GM12874 (cell line): ENCODE results near the gene UBE2E1.

Source experiments
- TF ChIP-seq, protein P1 (sequence below): IDR thresholded peaks from 2 replicates; pipeline ENCODE4 v1.5.1; 2011; ENCODE audit warnings: low read depth, mild to moderate bottlenecking, control low read depth, low read length, moderate library complexity; ENCODE audit not compliant: insufficient read depth

The UBE2E1 gene

DNA sequence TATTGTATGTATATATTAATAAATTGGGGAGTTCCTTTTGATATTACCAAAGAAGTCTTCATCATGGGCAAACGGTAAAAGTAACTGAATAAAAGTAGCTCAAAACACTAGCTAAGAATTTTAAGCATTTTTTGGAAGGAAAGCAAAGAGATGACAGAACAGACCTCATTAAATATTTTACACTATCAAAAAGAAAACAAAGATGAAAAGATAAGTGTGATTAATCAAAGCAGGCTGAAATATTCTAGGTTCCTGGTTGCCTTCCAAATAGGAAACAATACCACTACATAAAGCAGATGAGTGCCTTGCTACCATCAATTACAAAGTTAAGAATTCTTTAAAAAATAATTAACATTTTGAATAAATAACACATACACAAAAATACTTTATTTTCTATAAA, 107.4 kb downstream of the UBE2E1 start:
- TF ChIP-seq, protein P1, sequence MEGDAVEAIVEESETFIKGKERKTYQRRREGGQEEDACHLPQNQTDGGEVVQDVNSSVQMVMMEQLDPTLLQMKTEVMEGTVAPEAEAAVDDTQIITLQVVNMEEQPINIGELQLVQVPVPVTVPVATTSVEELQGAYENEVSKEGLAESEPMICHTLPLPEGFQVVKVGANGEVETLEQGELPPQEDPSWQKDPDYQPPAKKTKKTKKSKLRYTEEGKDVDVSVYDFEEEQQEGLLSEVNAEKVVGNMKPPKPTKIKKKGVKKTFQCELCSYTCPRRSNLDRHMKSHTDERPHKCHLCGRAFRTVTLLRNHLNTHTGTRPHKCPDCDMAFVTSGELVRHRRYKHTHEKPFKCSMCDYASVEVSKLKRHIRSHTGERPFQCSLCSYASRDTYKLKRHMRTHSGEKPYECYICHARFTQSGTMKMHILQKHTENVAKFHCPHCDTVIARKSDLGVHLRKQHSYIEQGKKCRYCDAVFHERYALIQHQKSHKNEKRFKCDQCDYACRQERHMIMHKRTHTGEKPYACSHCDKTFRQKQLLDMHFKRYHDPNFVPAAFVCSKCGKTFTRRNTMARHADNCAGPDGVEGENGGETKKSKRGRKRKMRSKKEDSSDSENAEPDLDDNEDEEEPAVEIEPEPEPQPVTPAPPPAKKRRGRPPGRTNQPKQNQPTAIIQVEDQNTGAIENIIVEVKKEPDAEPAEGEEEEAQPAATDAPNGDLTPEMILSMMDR = no peak

DNA sequence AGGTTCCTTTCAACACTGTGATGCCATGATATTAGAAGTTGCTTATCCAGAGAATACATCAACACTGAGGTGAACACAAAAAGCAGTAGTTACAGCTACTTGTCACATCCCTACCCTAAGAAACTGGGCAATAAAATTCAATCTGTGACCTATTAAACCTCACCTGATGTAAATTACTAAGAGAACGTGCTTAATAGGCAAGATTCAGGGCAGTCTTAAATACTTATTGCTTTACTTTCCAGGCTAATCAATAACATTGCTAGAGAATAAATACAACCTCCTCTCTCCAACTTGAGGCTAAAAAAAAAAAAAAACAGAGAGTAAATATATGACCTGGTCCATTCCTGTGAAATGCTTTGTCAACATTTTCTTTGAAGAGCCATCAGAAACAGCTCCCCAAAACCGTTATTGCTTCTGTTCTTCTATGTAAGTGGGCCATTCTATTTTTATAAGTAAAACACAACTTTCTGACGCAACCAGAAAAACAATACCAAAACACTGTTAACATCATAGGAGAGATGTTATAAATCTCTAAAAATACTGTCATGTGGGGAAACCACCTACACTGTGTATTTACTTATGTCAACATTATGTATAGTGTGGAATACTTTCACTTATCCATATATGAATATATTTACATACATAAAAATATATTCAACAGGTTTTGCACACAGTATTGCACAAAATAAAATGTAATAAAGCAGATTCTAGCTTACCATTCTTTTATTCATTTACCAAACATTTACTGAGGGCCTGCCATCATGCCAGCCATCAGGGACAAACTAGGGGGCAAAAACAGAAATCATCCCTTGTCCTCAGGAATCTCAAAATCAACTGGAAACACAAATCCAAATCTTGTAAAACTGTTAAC, 108.4 kb downstream of the UBE2E1 start:
- TF ChIP-seq, protein P1 = no peak

DNA sequence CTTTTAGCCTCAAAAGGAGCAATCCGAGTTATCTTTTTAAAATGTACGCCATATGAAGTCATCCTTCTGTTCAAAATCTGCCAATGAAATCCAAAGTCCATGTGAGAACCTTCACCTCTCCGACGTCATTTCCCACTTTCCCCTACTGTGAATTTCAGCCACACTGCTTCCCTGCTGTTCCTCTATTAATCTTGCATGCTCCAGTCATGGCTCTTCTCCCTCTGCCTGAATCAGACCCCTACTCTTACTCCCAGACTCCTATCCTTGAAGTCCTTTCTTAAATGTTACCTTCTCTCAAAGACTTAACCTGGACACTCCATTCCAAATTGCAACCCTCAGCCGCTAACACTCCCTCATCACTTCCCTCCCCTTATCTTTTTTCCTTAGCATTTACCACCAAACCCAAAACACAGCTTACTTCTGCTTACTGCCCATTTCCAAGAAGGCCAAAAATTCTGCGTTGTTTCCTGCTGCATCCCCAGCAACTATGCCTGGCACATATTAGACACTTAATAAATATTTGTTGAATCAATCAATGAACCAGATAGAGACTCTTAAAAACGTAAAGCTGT, 109.9 kb downstream of the UBE2E1 start:
- TF ChIP-seq, protein P1 = no peak

DNA sequence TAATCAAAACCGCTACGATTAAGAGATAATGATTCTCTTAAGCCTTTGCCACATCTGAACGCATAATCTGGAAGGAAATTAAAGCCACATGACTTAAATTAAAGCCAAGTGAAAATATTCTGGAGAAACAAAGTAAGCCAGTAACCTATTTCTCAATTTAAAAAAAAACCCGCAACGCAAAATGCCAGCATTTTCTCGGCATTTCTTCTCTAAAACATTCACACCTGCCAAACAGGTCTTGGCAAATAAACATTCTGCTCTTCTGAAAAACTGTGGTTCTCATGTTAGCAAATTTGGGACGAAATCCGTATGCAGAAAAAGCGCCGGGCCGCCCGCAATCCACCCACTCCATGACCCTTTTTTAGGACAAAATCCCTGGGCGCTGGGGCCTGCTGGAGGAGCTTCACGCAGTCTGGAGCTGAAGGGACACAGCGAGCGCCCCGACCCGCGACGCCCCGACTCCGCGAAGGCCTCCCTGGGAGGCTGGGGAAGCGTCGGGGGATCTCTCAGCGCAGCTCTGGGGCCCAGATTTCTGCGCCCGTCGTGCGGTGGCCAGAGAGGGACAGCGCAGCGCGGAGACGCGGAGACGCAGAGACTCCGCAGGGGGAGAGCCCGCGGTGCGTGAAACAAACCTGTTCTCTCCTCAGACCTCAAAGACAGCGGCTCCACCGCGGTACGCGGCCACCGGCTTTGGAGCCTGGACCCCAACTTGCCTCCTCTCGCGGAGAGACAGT, 110.6 kb downstream of the UBE2E1 start:
- TF ChIP-seq, protein P1 = no peak

DNA sequence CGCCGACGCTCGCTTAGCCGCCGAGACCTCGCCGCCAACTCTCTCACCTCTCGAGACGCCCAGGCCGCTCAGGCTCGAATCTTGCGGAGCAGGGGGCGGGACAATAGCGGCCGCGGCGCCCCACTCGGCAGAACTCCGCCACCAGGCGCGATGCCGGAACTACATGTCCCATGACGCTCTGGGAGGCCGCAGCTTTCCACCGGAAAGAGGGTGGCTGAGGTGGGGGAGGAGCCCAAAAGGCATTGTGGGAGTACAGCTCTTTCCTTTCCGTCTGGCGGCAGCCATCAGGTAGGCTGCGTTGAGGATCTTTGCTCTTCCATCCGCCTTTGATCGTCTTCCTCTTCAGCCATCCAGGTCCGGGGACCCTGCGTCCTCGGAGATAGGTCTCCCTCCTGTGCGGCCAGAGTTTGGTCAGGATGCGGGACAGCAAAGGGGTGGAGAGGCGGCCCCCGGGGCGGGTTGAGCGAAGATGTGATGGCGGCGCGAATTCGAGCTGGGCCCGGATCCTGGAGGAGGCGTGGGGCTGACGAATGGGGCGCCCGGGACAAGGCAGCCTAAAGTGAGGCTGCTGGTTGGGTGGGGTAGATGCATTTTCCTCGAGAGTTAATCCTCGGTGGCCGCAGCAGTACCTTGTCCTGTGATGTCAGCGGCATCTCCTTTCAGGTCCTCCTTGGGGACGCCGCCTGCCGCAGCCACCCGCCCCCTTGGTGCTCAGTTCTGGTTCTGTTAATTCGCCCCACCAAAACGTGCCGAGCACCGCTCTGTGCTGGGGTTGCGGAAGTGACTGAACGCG, 111.3 kb downstream of the UBE2E1 start, which contains the start of the genes NKIRAS1 and RPL15:
NKIRAS1 (minus strand) TSS at position 105 of the 793 bp plus-strand sequence. CDS start 6,086 bp downstream, outside the sequence.
RPL15 (plus strand) TSS at position 247 of the 793 bp plus-strand sequence. CDS start 728 bp downstream, outside the sequence.
- TF ChIP-seq, protein P1 = peak; percentile 23; the same call in 1 of the 2 replicates

DNA sequence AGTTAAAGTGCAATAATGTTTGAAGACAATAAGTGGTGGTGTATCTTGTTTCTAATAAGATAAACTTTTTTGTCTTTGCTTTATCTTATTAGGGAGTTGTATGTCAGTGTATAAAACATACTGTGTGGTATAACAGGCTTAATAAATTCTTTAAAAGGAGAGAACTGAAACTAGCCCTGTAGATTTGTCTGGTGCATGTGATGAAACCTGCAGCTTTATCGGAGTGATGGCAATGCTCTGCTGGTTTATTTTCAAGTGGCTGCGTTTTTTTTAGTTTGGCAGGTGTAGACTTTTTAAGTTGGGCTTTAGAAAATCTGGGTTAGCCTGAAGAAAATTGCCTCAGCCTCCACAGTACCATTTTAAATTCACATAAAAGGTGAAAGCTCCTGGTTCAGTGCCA, 113.9 kb downstream of the UBE2E1 start:
- TF ChIP-seq, protein P1 = no peak
